Mammary epithelial cell (primary cell): ENCODE data around the gene ADRM1.

Experiments
- EZH2 ChIP-seq: IDR thresholded peaks from 2 replicates; pipeline ENCODE4 v1.6.1; 2012; ENCODE audit warnings: low read length, inconsistent platforms, borderline replicate concordance
- TF ChIP-seq, protein P1 (sequence below), 2 donors: IDR thresholded peaks in 1 of 2; conservative IDR thresholded peaks in 1 of 2; 2 replicates each; pipeline ENCODE4 v1.5.1; 2011 to 2012; ENCODE audit warnings: inconsistent platforms in 2 of 2, low read length in 2 of 2, mild to moderate bottlenecking in 2 of 2, control low read depth in 1 of 2, low read depth in 1 of 2; ENCODE audit not compliant: insufficient read depth in 1 of 2; ENCODE audit errors: extremely low read depth in 1 of 2

DNA sequence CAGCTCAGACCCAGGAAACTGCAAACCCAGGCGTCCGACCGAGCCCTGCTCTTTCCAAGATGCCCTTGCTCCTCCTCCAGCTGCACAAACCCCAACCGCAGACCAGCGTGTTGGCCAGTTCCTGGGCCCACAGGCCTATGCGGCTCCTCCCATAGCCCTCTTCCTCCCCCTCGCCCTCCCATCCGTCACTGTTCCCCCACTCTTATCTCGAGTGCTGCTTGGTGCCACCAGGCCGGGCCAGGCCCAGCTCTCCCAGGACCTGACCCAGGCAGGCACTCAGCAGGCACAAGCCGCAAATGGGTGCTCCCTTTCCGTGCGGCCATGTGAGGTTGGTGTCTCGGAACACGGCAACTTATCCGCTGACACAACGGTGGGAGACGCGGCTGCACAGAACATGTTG is 28.6 kb downstream of the ADRM1 start:
- TF ChIP-seq, protein P1, sequence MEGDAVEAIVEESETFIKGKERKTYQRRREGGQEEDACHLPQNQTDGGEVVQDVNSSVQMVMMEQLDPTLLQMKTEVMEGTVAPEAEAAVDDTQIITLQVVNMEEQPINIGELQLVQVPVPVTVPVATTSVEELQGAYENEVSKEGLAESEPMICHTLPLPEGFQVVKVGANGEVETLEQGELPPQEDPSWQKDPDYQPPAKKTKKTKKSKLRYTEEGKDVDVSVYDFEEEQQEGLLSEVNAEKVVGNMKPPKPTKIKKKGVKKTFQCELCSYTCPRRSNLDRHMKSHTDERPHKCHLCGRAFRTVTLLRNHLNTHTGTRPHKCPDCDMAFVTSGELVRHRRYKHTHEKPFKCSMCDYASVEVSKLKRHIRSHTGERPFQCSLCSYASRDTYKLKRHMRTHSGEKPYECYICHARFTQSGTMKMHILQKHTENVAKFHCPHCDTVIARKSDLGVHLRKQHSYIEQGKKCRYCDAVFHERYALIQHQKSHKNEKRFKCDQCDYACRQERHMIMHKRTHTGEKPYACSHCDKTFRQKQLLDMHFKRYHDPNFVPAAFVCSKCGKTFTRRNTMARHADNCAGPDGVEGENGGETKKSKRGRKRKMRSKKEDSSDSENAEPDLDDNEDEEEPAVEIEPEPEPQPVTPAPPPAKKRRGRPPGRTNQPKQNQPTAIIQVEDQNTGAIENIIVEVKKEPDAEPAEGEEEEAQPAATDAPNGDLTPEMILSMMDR (conservative IDR thresholded peaks at IDR 0.05 in 1 of 2, IDR thresholded peaks at IDR 0.05 in 1 of 2; ENCODE audit: extremely low read depth in 1 of 2, insufficient read depth in 1 of 2, low read depth in 1 of 2, low read length in 2 of 2): no peak
- no peak for TF ChIP-seq EZH2
